Spleen (tissue), 3 donors: ENCODE results near the gene SIRT2.
A peak's percentile ranks its signal among the peaks of the same experiment; 100 is the strongest.

ENCODE experiments used
- POLR2A ChIP-seq, 3 donors: fragments of 450-650 bp; IDR thresholded peaks; one replicate each; pipeline ENCODE4 v1.5.1; 2017; ENCODE audit warnings: antibody characterized with exemption in 3 of 3, mild to moderate bottlenecking in 1 of 3
- POLR2AphosphoS5 ChIP-seq, 3 donors: sonication (generic); formaldehyde crosslinking; IDR thresholded peaks; one replicate each; pipeline ENCODE4 v1.5.1; 2017; ENCODE audit warnings: antibody characterized with exemption in 3 of 3

DNA sequence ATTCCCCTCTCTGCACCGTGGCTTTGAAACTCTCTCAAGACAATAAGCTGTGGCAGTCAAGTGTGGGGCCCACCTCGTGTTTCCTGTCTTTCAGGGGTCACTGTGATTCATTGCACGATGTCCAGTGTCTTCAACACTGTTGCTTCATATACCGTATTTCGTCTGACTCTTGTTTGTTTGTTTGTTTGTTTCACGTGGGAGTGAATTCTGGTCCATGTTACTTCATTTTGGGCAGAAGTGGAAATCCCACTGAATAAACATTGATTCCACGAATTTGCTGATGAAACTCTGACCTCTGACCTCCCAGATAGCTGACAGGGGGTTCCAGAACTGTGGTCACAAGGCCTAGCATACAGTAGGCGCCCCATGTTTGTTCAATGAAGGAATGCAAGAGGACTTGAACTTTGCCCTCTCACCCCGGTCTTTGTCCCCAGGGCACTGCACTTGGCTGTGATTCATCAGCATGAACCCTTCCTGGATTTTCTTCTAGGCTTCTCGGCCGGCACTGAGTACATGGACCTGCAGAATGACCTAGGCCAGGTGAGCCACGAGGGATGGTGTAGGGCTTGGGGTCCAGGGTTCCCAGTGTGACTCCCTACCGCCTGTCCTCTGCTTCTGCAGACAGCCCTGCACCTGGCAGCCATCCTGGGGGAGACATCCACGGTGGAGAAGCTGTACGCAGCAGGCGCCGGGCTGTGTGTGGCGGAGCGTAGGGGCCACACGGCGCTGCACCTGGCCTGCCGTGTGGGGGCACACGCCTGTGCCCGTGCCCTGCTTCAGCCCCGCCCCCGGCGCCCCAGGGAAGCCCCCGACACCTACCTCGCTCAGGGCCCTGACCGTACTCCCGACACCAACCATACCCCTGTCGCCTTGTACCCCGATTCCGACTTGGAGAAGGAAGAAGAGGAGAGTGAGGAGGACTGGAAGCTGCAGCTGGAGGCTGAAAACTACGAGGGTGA lies 5.4 kb upstream of the SIRT2 start:
- TF ChIP-seq POLR2AphosphoS5 (IDR thresholded peaks at IDR 0.05), result peak in 1 of 3 donors; percentile 27
- no peak for TF ChIP-seq POLR2A (IDR thresholded peaks at IDR 0.05)
